Activated CD4-positive, CD25-positive, alpha-beta regulatory T cell treated with anti-CD3 and anti-CD28 coated beads, Interleukin-2, amount 50 U/mL, for 24 hours (primary cell): Measurements from ENCODE around the gene MYZAP.

Experiments
- ATAC-seq, 2 donors: fragments of 150-1000 bp; cut with Tn5 transposase; one replicate each; pipeline ENCODE4 v1.10.0; 2021; ENCODE audit warnings: mild to moderate bottlenecking in 1 of 2, moderate library complexity in 1 of 2

Gene MYZAP

GRCh38 chr15:57563416-57563815 is 28.3 kb upstream of the MYZAP start:
- ATAC-seq = no peak

GRCh38 chr15:57565311-57565710 is 26.4 kb upstream of the MYZAP start:
- no peak for ATAC-seq

GRCh38 chr15:57566834-57567233 is 24.9 kb upstream of the MYZAP start:
- no peak for ATAC-seq

- ATAC-seq = no peak
These were observed 23.8 kb upstream of the MYZAP start for GRCh38 chr15:57567891-57568290.

GRCh38 chr15:57568299-57568698 is 23.4 kb upstream of the MYZAP start:
- ATAC-seq = no peak

GRCh38 chr15:57570340-57570739 is 21.4 kb upstream of the MYZAP start:
- no peak for ATAC-seq

- ATAC-seq = no peak
These were observed 20.7 kb upstream of the MYZAP start for GRCh38 chr15:57570994-57571393.

GRCh38 chr15:57571725-57572124 is 20.0 kb upstream of the MYZAP start:
- ATAC-seq = no peak

GRCh38 chr15:57572468-57572867 is 19.2 kb upstream of the MYZAP start:
- ATAC-seq = no peak

GRCh38 chr15:57573151-57573550 is 18.6 kb upstream of the MYZAP start:
- no peak for ATAC-seq

GRCh38 chr15:57575363-57575762 is 16.3 kb upstream of the MYZAP start:
- no peak for ATAC-seq

- ATAC-seq = no peak
These were observed 13.3 kb upstream of the MYZAP start for GRCh38 chr15:57578288-57578900.

GRCh38 chr15:57580428-57580827 is 11.3 kb upstream of the MYZAP start:
- ATAC-seq = no peak

- ATAC-seq = no peak
These were observed 10.8 kb upstream of the MYZAP start for GRCh38 chr15:57580866-57581265.

- no peak for ATAC-seq
These were observed 9.6 kb upstream of the MYZAP start for GRCh38 chr15:57582090-57582489.

GRCh38 chr15:57583282-57583681 is 8.4 kb upstream of the MYZAP start:
- ATAC-seq = no peak

- ATAC-seq = no peak
These were observed 8.0 kb upstream of the MYZAP start for GRCh38 chr15:57583720-57584119.

- peak; percentile 57 to 74 for ATAC-seq
These were observed 4.9 kb upstream of the MYZAP start for GRCh38 chr15:57586661-57587424.

GRCh38 chr15:57589281-57589680 is 2.4 kb upstream of the MYZAP start:
- ATAC-seq = no peak

- ATAC-seq = no peak
These were observed 1.9 kb upstream of the MYZAP start for GRCh38 chr15:57589754-57590153.

- peak; percentile 35 to 47 for ATAC-seq
These were observed 375 bp upstream of the MYZAP start for GRCh38 chr15:57591237-57591821.

- no peak for ATAC-seq
These were observed 722 bp downstream of the MYZAP start for GRCh38 chr15:57592426-57592825.

- ATAC-seq = no peak
These were observed 1.2 kb downstream of the MYZAP start for GRCh38 chr15:57592836-57593420.

- no peak for ATAC-seq
These were observed 2.8 kb downstream of the MYZAP start for GRCh38 chr15:57594479-57594878.
